GM13977 (cell line): ENCODE results near the gene VPS4B.

Experiments used
- DNase-seq: peaks from one replicate; pipeline ENCODE4 v3.0.0; 2012; ENCODE audit warnings: low spot score
- in situ Hi-C: fragments of 300-500 bp; cut with MboI; formaldehyde crosslinking; loops from one replicate; pipeline ENCODE4 v1.12.0; 2022; ENCODE audit warnings: low sequenced_read_pairs, low pct_unique_long_range_greater_than_20kb, mixed read lengths, inconsistent platforms; ENCODE audit not compliant: unreplicated experiment
- TF ChIP-seq, protein P1 (sequence below): IDR thresholded peaks from 2 replicates; pipeline ENCODE4 v1.5.1; 2012; ENCODE audit warnings: mild to moderate bottlenecking, control low read depth; ENCODE audit not compliant: insufficient read depth; ENCODE audit errors: extremely low read depth, missing control alignments

The VPS4B gene

DNA sequence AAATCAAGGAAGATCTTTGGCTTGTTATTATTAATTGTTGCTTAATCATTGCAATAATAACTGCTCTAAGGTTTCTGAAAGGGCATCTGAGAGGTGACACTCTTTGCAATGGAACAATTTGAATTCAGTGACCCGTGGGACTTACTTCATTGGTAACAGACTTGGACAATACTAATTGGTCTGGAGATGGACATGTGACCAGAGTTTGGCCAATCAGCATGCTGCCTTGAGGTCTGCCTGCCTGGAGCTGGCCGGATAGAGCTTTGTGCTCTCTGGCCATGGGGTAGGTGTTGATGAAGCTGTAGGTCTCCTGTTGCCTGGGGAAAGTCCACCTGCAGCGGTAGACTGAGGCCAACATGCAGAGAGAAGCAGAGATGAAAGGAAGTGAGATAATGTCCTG lies 24.0 kb upstream of the VPS4B start:
- TF ChIP-seq, protein P1, sequence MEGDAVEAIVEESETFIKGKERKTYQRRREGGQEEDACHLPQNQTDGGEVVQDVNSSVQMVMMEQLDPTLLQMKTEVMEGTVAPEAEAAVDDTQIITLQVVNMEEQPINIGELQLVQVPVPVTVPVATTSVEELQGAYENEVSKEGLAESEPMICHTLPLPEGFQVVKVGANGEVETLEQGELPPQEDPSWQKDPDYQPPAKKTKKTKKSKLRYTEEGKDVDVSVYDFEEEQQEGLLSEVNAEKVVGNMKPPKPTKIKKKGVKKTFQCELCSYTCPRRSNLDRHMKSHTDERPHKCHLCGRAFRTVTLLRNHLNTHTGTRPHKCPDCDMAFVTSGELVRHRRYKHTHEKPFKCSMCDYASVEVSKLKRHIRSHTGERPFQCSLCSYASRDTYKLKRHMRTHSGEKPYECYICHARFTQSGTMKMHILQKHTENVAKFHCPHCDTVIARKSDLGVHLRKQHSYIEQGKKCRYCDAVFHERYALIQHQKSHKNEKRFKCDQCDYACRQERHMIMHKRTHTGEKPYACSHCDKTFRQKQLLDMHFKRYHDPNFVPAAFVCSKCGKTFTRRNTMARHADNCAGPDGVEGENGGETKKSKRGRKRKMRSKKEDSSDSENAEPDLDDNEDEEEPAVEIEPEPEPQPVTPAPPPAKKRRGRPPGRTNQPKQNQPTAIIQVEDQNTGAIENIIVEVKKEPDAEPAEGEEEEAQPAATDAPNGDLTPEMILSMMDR: no peak
- in situ Hi-C loops: loop anchor here (25.0 kb wide), 2 partner anchors 309 to 734 kb away; partner anchors contain the start of gene PHLPP1
- no peak for DNase-seq

DNA sequence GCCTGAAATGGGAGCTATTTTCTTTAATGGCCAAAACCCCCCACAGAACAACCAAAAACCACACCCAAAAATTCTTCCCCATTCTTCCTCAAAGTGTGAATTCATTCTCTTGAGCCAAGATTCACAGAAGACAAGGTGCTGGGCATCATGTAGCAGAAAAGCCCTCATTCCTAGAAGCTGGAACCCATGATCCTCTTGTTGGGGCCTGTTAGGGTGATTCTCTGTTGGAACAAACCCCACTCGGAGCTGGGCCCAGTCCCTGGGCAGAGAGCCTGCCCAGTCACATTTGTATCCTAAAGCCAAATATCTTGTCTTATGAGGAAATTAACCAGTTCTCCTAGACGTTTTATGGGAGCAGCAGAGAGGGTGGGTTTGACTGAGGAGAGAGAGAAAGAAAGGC lies 22.8 kb upstream of the VPS4B start:
- in situ Hi-C loops: loop anchor here (25.0 kb wide), 2 partner anchors 308 to 733 kb away; partner anchors contain the start of gene PHLPP1
- TF ChIP-seq, protein P1: no peak
- DNase-seq: no peak

DNA sequence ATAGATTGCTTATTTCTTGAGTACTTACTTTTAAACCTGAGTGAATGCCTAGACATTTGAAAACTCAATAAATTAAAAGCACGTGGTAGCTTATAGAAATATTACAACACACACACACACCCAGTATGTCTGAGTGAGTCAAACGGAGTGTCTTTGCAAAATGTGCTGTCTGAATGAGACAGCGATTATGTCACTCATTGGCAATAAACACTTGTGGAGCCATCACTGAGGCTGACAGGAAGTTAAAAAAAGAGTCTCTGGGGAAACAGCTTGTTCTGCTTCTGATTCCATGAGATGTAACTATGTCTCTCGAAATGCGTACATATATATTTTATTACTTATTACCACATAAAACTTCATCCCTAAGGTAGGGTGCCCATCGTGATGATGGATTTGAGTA lies 22.3 kb upstream of the VPS4B start:
- in situ Hi-C loops: loop anchor here (25.0 kb wide), 2 partner anchors 307 to 732 kb away; partner anchors contain the start of gene PHLPP1
- DNase-seq: peak; percentile 43
- TF ChIP-seq, protein P1: no peak

DNA sequence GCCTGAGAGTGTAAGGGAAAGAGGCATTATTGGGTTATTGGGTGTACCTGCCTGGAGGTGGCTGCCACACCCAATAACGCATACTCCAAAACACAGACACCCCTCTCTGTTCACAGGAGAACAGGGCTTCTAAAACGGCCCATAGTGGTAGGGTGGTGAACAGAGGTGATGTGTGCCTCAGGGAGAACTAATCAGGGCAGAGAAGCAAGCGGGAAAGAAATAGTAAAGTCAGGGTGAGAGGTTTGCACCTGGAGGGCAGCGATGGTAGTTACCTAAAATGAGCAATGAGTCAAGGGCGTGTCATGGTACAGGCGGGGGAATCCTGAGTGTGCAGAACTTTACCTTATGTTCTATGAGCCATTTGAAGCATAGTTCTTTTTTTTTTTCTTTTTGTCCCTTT lies 21.6 kb upstream of the VPS4B start:
- in situ Hi-C loops: loop anchor here (25.0 kb wide), 2 partner anchors 307 to 732 kb away; partner anchors contain the start of gene PHLPP1
- TF ChIP-seq, protein P1: no peak
- no peak for DNase-seq

DNA sequence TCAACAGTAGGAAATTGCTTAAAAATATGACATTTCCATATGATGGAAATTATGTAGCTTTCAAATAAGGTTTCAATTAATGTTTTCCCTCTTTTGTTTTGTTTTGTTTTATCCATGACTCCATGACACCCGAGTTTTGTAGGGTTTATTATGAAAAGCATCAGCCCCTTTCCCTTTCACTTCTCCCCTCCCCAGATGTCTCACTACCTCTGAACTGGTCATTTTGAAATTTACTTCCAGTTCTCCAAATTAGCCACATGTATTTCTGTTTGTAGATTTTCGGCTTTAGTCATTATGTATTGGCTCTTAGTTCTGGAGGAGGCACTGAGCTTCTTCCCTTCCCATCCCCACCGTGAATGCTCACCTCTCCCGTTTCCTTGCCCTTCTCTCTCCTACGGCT lies 18.6 kb upstream of the VPS4B start:
- TF ChIP-seq, protein P1: no peak

DNA sequence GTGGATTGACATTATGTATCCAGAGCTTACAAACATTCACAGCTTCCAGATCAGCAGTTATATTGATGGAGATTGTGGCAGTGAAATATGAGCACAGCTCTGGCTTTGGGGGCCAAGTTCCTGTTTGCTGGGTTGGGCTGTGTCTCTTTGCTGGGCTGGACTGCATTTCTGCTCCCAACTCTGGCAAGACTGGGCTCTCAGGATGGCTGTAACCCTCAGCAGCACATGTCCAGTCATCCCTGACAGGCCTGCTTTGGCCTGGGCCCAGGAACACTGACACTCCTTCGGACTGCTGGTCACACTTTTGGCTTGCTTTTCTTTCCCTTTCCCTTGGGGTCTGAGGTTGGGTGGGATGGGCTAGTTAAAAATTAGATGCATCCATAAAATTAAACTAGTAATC lies 17.9 kb upstream of the VPS4B start:
- in situ Hi-C loops: loop anchor here (25.0 kb wide), 2 partner anchors 303 to 728 kb away; partner anchors contain the start of gene PHLPP1
- DNase-seq: no peak
- TF ChIP-seq, protein P1: no peak

More for the DNA sequence above, 18.6 kb upstream of the VPS4B start:
- DNase-seq: no peak
- in situ Hi-C loops: loop anchor here (25.0 kb wide), 2 partner anchors 304 to 729 kb away; partner anchors contain the start of gene PHLPP1

DNA sequence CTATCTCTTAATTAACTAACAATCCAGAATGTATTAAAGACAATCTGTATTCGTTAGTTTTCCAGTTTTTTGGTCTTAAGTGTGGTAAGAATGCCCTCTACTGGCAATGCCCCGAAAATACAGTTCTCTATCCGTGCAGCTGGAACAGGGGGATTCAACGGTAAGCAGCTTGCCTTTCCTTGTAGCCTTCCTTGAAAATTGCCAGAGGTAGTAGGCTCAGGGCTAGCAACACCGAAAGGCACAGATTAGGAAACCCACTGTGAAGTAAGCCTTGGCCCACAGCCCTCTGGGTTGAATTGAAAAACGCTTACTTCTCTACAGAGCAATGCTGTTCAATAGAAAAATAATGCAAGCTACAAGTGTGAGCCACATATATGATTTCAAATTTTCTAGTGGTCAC lies 17.1 kb upstream of the VPS4B start:
- in situ Hi-C loops: loop anchor here (10.0 to 25.0 kb wide), 4 partner anchors 95 to 727 kb away; partner anchors contain the start of gene PHLPP1

More for the DNA sequence above, 17.1 kb upstream of the VPS4B start:
- TF ChIP-seq, protein P1: peak; percentile 79
- DNase-seq: peak; percentile 58
